ENCODE results near the gene CDKN1C.

DNA sequence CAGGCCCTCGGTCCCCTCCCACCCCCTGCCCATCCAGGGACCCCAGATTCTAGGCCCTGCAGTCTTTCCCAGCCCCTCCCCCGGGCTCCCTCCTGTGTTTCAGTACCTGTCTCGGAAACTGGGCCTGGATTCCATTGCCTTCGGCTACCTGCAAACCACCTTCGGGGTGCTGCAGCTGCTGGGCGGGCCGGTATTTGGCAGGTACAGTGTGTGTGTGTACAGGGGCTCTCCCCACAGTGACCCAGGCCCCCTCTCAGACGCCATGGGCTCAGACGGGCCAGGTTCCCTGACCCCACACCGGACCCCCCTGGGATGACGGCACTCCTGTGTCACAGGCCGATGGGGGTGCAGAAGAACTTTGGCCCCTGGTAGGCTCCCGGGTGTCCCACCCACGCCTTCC, 22.6 kb upstream of the CDKN1C start:
- TF ChIP-seq, protein P1, sequence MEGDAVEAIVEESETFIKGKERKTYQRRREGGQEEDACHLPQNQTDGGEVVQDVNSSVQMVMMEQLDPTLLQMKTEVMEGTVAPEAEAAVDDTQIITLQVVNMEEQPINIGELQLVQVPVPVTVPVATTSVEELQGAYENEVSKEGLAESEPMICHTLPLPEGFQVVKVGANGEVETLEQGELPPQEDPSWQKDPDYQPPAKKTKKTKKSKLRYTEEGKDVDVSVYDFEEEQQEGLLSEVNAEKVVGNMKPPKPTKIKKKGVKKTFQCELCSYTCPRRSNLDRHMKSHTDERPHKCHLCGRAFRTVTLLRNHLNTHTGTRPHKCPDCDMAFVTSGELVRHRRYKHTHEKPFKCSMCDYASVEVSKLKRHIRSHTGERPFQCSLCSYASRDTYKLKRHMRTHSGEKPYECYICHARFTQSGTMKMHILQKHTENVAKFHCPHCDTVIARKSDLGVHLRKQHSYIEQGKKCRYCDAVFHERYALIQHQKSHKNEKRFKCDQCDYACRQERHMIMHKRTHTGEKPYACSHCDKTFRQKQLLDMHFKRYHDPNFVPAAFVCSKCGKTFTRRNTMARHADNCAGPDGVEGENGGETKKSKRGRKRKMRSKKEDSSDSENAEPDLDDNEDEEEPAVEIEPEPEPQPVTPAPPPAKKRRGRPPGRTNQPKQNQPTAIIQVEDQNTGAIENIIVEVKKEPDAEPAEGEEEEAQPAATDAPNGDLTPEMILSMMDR (conservative IDR thresholded peaks at IDR 0.05 in 1 of 2, IDR thresholded peaks at IDR 0.05 in 1 of 2; ENCODE audit: low read depth in 1 of 2, low read length in 2 of 2) = no peak
- no peak for TF ChIP-seq EZH2 (IDR thresholded peaks at IDR 0.05; ENCODE audit: low read length, missing control alignments)

Measured in fibroblast of lung (primary cell).